ENCODE measurements around the gene KCNJ16.

The KCNJ16 gene

GRCh38 chr17:70128727-70129238 is 53.8 kb downstream of the KCNJ16 start:
- H3K4me2 ChIP-seq (ENCODE audit: low read depth, low read length, poor library complexity, severe bottlenecking): no peak overlapping the region
- no peak overlapping the region for H3K9ac ChIP-seq (ENCODE audit: low read depth, low read length, poor library complexity, severe bottlenecking)
- no peaks in the 10 kb centered on the region for H4K20me1 ChIP-seq (ENCODE audit: insufficient read depth, low read length, poor library complexity, severe bottlenecking)
- H3K9me3 ChIP-seq (ENCODE audit: insufficient read depth, low read depth, low read length): no peaks in the 10 kb centered on the region
- no peaks in the 10 kb centered on the region for H3K27me3 ChIP-seq (ENCODE audit: insufficient read depth, low read length, poor library complexity, severe bottlenecking)
- no peaks in the 10 kb centered on the region for H3F3A ChIP-seq (ENCODE audit: low read depth)
- H3K36me3 ChIP-seq (ENCODE audit: insufficient read depth, low read length): no peaks in the 10 kb centered on the region
- no peak overlapping the region for H3K4me3 ChIP-seq (ENCODE audit: low read length, poor library complexity, severe bottlenecking)
- peaks cover 13% of the 10 kb centered on the region for H3K4me1 ChIP-seq (ENCODE audit: insufficient read depth, low read length, poor library complexity, severe bottlenecking)
- TF ChIP-seq CTCF (conservative IDR thresholded peaks at IDR 0.05; ENCODE audit: low read length) (no peak), EZH2phosphoT487 (IDR thresholded peaks at IDR 0.05; ENCODE audit: borderline replicate concordance) (no peak)
- H3K79me2 ChIP-seq (ENCODE audit: insufficient read depth, low read length): no peaks in the 10 kb centered on the region
- H3K9me2 ChIP-seq (replicated peaks; ENCODE audit: low read depth, low read length): no peaks in the 10 kb centered on the region
- H2AFZ ChIP-seq (ENCODE audit: low read length): no peak overlapping the region

- no peaks in the 10 kb centered on the region for H3K27me3 ChIP-seq (ENCODE audit: insufficient read depth, low read length, poor library complexity, severe bottlenecking)
- H3K9me2 ChIP-seq (replicated peaks; ENCODE audit: low read depth, low read length): no peaks in the 10 kb centered on the region
- H2AFZ ChIP-seq (ENCODE audit: low read length): no peak overlapping the region
- no peak overlapping the region for H3K9ac ChIP-seq (ENCODE audit: low read depth, low read length, poor library complexity, severe bottlenecking)
- no peak overlapping the region for H3K4me3 ChIP-seq (ENCODE audit: low read length, poor library complexity, severe bottlenecking)
- TF ChIP-seq EZH2phosphoT487 (IDR thresholded peaks at IDR 0.05; ENCODE audit: borderline replicate concordance) (no peak), CTCF (conservative IDR thresholded peaks at IDR 0.05; ENCODE audit: low read length) (no peak)
- no peaks in the 10 kb centered on the region for H3K79me2 ChIP-seq (ENCODE audit: insufficient read depth, low read length)
- H3K36me3 ChIP-seq (ENCODE audit: insufficient read depth, low read length): no peaks in the 10 kb centered on the region
- no peaks in the 10 kb centered on the region for H3F3A ChIP-seq (ENCODE audit: low read depth)
- H3K4me1 ChIP-seq (ENCODE audit: insufficient read depth, low read length, poor library complexity, severe bottlenecking): no peaks in the 10 kb centered on the region
- H4K20me1 ChIP-seq (ENCODE audit: insufficient read depth, low read length, poor library complexity, severe bottlenecking): no peaks in the 10 kb centered on the region
- no peak overlapping the region for H3K4me2 ChIP-seq (ENCODE audit: low read depth, low read length, poor library complexity, severe bottlenecking)
- H3K9me3 ChIP-seq (ENCODE audit: insufficient read depth, low read depth, low read length): no peaks in the 10 kb centered on the region
Measured at GRCh38 chr17:70130289-70130688, 55.3 kb downstream of the KCNJ16 start.

DNA sequence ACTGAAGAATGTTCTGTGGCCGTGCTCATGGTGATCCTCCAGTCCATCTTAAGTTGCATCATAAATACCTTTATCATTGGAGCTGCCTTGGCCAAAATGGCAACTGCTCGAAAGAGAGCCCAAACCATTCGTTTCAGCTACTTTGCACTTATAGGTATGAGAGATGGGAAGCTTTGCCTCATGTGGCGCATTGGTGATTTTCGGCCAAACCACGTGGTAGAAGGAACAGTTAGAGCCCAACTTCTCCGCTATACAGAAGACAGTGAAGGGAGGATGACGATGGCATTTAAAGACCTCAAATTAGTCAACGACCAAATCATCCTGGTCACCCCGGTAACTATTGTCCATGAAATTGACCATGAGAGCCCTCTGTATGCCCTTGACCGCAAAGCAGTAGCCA is 57.5 kb downstream of the KCNJ16 start:
- no peaks in the 10 kb centered on the region for H3K4me1 ChIP-seq (ENCODE audit: insufficient read depth, low read length, poor library complexity, severe bottlenecking)

More for the DNA sequence above, 57.5 kb downstream of the KCNJ16 start:
- Histone ChIP-seq H3K27me3 (ENCODE audit: insufficient read depth, low read length, poor library complexity, severe bottlenecking) (no peaks in the 10 kb centered on the region), H3K4me3 (ENCODE audit: low read length, poor library complexity, severe bottlenecking) (no peak overlapping the region), H3K36me3 (ENCODE audit: insufficient read depth, low read length) (no peaks in the 10 kb centered on the region), H3K79me2 (ENCODE audit: insufficient read depth, low read length) (no peaks in the 10 kb centered on the region), H3F3A (ENCODE audit: low read depth) (no peaks in the 10 kb centered on the region), H3K9me2 (replicated peaks; ENCODE audit: low read depth, low read length) (no peaks in the 10 kb centered on the region), H2AFZ (ENCODE audit: low read length) (no peak overlapping the region), H3K4me2 (ENCODE audit: low read depth, low read length, poor library complexity, severe bottlenecking) (no peak overlapping the region), H4K20me1 (ENCODE audit: insufficient read depth, low read length, poor library complexity, severe bottlenecking) (no peaks in the 10 kb centered on the region), H3K9me3 (ENCODE audit: insufficient read depth, low read depth, low read length) (no peaks in the 10 kb centered on the region), H3K9ac (ENCODE audit: low read depth, low read length, poor library complexity, severe bottlenecking) (no peak overlapping the region)
- TF ChIP-seq CTCF (conservative IDR thresholded peaks at IDR 0.05; ENCODE audit: low read length): no peak
- no peak for TF ChIP-seq EZH2phosphoT487 (IDR thresholded peaks at IDR 0.05; ENCODE audit: borderline replicate concordance)

Measured in Loucy (cell line).